GM18858 (cell line): ENCODE data around the gene C19orf81.

Experiments used
- ATAC-seq: cut with Tn5 transposase; IDR thresholded peaks from one replicate; pipeline ENCODE4 v1.9.1; 2021; ENCODE audit not compliant: unreplicated experiment

C19orf81 gene

DNA sequence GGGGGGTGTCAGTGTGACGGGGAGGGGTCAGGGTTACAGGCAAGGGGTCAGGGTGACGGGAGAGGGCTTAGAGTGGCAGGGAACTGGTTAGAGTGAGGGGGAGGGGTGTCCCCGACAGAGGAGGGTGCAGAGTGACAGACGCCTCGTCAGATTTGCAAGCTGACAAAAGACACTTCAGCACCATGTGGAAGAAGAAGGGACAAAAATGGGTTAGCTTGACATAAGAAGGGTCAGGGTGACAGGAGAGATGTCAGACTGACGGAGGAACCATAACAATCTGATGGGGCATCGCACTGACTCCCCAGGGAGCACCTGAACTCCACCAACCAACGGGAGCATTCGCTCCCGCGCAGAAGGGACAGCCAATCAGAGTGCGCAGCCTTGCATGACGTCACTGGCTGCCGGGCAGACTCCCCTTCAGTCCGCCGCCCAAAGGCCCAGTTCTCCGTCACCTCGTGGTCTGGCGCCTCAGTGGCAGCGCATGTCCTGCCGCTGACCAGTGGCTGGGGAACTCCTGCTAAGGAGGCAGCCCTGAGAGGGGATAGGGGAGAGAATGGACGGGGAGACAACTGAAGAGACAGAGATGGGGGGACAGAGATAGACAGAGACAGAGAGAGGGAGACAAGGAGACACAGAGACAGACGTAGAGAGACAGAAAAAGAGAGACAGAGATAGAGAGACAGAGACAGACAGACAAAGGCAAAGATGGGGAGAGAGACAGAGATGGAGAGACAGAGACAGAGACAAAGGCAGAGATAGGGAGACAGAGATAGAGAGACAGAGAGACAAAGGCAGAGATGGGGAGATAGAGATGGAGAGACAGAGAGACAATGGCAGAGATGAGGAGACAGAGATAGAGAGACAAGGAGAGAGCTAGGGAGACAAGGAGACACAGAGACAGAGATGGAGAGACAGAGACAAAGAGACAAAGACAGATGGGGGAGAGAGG is 30.2 kb downstream of the C19orf81 start:
- ATAC-seq: no peak

DNA sequence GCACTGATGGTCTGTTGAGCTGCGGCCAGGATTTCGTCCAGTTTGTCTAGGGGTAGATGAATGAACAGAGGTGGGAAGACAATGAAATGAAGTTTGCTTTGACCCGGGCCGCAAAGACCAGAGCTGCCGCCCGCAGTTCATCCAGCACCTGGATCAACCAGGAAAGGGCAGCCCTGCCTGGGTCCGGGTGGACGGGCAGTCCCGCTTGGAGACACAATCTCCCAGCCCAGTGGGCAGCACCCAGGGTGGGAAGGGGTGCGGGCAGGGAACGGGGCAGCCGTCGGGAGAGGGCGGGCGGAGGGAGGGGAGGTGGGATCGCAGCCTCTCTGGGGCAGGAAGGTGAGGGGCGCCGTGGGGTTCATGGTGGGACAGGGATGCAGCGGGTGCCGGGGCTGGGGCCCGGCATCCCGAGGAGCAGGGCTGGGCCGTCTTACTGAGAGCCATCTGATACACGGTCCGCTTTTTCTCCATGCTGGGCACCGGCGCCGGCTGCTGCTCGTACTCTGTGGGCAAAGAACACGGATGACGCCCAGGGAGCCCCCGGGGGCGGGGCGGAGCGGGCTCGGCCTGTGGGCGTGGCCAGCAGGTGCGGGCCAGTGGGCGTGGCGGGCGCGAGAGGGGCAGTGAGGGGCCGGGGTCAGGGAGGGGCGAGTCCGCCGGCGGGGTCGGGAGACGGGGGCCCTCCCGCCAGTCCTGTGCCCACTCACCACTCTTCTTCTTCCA is 37.2 kb downstream of the C19orf81 start:
- no peak for ATAC-seq

DNA sequence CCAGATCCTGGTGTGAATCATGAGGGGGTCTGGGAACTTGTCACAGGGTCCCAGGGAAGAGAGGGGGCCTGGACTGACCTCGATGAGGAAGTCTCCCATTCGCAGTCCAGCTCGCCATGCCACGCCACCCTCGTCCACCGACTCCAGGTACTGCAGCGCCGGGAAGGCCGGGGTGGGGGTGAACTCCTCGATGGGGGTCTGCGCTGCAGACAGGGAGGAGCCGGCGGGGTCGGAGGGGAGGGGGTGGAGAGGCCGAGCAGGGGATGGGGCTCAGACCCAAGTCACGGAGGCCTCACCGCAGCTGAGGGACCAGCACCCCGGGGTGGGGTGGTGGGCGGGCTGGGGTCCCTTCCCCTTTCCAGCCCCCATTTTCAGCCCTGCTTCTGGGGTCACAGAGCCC is 39.5 kb downstream of the C19orf81 start:
- no peak for ATAC-seq

DNA sequence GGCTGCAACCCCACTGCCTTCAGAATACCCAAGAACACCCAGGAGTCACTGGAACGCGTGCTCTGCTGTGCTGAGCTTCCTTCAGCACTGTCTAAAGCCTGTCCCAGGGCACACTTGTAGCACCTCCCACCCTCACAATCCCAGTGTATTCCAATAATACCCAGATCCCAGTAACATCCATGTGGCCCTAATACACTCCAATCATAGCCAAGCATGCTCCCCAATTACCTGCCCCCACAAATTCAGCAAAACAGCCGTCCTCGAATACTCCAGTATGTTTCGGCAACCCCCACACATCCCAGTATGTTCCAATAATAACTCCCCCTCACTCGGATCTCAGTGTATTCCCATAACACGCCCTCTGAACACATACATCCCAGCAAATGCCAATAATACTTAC is 41.2 kb downstream of the C19orf81 start:
- ATAC-seq: no peak

DNA sequence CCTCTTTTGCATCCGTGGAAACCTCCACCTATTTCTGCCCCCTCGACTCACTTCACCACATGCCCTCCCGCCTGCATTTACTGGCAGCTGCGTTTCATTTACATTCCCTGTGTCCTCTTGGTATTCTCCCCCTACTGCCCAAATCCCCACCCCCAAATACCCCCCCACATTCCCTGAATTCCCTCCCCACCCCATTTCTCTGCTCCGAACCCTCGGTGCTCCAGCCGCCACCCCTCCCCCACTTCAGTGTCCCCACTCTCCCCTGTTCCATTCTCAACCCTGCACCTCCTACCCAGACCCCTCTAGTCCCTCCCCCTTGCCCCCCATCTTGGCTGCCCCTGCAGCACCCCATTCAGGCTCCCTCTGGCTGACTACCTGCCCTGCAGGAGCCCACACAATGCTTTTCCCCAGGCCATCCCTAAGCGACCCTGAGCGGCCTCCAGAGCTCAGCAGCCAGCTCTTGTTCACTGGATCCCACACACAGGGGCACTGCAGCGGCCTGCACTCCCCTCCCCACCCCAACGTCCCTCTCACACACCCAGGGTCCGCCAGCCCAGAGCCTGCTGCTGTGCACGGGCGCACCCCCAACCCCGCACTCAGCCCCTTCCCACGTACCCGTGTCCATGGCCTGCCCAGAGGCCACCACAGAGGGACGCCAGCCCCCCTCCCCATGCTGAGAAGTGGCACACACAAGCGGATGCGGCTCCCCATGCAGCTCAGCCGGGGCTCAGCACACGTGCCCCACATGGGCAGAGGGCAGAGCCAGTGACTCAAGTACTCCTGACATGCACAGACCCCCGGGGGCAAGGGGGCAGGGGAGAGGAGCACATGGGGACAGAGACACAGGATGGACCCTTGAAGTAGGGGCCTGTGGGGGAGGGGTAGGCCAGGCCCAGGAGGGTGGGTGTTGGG is 44.1 kb downstream of the C19orf81 start:
- no peak for ATAC-seq

DNA sequence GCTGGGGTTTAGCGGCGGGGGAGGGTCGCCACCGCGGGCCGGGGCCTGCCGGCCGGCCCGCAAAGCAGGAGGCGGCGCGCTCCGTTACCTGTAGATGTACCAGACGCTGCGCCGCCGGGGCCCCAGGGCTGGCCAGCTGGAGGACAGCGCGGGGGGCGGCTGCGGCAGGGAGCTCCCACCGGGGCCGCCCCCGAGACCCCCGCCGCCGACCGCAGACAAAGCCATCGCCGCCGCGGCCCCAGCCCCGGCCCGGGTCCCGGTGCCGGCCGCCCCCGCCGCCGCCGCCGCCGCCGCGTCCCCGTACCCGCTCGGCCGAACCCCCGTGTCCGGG is 45.5 kb downstream of the C19orf81 start:
- ATAC-seq: no peak

DNA sequence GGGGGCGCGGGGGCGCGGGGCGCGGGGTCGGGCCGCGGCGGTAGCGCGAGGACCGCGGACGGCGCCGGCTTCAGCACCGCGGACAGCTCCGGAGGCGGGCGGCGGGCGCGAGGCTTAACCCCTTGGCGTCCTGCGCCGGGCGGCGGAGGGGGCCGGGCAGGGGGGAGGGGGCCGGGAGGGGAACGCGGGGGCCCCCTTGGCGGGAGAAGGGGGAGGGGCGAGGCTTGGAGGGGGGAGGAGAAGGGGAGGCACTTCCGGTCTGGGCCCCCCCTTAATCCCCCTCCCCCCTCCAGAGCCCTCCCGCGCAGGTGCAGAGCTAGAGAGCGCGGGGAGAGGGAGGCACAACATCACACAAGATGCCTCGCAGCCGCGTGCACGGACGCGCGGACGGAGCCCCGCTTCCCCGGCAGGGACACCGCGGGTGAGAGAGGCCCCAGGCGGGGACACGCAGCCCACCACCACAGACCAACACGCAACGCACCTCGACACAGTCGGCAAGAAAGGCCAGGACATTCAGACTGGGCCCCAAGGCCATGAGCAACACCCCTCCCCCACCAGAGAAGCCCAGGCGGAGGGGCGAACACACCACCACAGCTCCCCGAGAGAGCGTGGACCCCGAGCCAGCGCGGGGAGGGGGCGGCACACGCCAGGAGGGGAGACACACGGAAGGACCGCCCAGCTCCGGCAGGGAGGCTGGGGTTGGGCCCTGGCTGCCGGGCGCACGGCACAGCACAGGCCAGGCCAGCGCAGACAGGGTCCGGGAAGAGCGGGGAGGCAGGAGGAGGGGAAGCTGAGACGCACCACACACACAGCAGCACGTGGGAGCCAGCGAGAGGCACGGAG is 46.2 kb downstream of the C19orf81 start:
- ATAC-seq: no peak

DNA sequence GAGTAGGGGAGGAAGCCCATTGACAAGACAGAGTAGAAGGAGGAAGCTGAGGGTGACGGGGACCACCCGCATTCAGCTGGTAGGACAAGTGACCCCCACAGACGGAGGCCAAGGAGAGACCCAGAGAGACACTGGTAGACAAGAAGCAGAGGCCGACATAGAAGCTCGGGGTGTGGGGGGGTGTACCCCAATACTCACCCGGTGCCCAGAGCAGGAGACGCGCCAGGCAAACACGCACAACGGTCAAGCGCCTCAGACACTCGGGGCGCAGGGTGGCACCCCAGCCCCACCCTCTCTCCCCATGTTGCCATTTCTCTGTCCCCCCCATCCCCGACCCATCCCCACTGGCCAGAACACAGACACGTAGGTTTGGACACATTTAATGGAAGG is 46.8 kb downstream of the C19orf81 start:
- no peak for ATAC-seq

DNA sequence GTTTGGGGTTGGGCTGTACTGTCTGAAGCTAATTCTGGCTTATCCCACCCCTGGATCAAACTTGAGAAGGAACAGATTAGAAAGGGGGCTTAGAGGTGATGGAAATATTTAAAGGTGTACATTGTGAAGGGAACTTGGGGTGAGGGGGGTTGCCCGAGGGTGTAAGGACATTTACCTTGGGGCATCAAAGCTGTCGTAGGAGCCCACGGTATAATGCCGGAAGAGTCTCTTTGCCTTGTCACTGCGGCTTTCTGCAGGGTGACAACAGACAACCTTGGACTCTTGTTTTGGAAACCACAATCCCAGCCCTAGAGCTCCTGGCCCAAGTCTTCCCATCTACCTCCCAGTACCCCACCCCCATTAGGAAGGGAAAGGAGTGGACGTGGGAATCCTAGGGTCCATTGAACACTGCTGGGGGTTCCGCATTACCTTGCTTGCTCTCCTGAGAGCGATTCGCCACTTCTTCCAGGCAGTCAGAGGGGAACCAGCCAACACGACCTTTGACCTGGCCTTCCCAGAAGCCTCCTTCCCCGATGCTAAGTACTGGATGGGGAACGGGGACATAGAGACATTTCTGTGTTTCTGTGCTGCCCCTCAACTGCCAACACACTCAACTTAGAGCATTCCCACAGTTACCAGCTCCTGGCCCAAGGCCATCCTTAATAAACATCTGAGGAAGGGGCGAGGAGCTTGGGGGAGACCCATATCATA is 48.3 kb downstream of the C19orf81 start:
- no peak for ATAC-seq

DNA sequence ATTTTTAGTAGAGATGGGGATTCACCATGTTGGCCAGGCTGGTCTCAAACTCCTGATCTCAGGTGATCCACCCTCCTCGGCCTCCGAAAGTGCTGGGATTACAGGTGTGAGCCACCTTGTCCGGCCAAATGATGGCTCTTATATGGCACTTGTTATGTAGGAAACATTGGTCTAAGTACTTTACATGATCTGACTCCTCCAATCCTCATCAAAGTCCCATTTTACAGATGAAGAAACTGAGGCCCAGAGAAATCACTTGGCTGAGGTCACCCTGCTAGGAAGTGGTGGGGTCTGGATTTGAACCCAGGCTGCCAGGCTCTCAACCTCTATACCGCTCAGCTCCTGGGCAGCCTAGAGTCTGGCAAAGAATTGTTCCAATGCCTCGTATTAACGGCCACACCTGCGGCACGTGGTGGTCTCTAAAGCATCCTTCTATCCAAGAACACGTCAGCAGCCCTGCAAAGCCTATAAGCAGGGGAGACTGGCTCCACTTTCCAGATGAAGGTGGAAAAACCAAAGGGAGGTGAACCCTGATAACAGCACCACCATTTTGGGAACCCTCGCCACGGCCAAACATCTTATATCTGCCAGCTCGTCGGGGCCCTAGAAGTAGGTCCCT is 52.2 kb downstream of the C19orf81 start:
- ATAC-seq: no peak

DNA sequence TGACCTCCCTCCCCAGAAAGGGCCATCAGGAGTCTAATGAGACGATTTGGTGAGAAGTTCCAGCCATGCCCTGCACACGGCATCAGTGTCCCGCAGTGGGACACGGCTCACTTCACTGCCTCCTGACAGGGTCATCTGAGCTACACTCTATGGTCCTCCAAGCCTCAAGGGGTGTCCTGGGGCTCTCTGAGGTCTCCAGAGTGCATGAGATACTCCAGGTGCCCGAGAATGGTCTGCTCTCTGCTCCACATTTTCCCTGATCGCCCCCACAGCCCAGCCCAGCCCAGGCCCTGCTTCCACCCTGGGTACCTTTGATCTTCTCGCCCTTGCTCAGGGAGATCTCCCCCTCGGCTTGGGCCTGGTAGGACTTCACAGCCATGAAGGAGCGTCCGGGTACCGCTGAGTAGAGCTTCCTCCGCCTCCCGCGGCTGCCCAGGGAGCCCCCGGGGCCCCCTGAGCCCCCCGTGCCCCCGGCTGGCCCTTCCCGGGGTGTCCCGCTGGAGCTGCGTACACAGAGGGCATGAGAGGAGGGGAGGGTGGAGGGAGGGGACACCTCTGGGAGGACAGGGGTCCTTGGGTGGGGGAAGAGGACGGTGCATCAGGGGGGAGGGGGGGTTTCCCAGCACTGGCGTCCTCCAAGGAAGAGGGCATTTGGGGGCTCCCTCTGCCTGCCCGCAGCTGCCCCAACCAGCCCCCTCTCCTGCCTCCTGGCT is 53.1 kb downstream of the C19orf81 start:
- ATAC-seq: no peak

DNA sequence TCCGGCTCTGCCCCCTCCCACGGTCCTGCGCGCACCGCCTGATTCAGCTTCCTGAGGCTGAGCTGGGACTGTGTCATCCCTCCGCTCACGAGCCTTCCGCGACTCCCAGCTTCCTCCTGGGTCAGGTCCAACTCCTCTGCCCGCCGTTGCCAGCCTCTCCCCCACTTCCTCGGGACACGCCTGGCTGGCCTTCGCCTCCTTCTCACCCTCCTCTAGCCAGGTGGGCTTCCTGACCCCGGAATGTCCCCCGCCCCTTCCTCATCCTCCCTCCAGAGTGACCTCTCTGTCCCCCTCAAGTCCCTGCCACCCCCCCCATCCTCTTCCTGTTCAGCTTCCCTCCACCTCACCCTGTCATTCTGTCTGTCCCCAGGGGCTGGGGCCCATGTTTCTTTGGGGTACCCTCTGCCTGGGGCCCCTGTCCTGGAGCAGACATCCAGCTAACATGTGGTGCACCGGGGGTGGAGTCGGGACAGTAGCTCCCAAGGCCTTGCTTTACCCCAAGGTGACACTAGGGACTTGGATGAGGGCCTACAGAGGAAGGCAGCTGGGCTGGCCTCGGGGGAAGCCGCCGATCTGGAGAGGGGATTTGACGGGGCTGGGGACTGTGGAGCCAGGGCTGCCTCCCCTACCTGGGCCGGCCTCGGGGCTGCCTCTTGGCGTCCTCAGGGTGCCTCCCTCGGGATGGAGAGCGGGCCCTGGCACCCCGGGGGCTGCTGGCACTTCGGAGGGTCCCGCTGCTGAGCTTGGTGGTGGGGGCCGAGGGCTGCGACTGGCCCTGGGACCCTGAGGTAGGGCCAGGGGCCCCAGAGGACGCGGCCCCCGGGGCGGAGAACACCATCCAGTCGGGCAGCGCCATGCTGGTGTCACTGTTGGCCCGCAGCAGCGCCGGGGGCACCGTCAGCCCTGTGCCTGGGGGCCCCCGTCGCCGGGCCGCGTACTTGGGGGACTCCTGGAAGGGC is 53.9 kb downstream of the C19orf81 start:
- no peak for ATAC-seq

DNA sequence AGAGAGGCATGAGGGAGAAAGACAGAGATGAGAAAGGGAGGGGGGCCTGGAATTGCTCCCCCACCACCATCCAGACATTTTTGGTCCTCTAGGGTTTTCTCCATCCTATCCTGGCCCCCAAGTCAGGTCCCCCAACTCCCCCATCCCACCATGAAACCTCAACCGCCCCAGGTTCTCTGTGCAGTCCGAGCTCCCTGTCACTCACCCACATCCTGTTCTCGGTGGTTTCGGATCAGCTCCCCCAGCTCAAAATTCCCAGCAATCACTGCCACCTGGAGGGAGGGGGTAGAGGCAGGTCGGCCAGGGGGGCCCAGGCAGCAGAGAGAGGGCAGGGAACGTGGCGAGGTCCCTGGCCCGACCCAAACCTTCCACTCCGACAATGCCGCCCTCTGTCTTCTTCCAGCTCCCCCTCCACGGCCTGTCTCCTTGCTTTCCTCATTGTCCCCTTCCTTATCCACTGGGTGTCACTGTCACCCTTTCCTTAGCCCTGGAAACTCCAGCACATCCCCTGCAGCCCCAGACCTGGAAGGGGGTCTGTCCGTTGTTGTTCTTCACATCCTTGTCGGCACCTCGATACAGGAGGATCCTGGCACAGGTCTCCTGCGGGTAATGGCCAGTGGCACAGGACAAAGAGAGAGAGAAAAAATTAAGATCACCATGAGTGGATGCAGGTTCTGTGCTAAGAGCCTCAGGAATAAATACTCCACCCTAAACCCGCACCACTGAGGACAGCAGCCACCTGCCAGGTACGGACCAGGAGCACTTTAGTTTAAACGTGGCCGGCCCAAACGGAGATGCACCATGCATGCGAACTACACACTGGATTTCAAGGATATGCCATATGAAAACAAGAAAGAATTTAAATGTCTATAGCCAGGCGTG is 54.9 kb downstream of the C19orf81 start:
- no peak for ATAC-seq

DNA sequence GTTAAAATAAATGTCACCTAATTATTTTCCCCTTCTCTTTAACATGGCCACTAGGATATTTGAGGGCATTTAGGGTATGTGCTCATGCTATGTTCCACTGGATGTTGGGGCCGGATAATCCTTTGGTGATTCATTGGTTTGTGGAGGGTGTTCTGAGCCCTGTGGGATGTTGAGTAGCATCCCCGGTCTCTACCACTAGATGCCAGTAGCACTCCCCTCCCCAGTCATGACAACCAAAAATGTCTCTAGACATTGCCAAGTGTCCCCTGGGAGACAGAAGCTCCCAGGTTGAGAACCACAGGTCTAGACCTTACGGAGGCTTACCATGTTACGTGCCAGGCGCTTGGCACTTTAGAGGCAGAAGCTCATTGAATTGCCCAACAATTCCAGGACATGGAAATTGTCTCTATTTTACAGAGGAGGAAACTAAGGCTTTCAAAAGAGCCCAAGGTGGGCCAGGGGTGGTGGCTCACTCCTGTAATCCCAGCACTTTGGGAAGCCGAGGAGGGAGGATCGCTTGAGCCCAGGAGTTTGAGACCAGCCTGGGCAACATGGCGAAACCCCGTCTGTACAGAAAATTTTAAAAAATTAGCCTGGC is 56.3 kb downstream of the C19orf81 start:
- ATAC-seq: no peak

DNA sequence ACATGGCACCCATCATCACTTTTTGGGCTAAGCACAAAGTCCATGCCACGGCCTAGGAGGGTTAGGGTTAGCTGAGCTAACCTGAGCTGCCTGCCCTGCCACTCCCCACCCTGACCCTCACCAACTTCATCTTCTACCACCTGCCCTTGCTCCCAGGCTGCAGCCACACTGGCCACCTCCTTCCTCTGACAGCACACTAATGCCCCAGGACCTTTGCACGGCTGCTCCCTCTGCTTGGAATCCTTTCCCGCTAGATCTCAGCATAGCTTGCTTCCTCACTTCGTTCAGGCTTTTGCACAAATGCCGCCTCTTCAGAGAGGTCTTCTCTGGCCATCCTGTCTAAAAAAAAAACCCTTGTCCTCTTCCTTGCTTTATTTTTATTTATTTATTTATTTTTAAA is 57.1 kb downstream of the C19orf81 start:
- ATAC-seq: no peak

DNA sequence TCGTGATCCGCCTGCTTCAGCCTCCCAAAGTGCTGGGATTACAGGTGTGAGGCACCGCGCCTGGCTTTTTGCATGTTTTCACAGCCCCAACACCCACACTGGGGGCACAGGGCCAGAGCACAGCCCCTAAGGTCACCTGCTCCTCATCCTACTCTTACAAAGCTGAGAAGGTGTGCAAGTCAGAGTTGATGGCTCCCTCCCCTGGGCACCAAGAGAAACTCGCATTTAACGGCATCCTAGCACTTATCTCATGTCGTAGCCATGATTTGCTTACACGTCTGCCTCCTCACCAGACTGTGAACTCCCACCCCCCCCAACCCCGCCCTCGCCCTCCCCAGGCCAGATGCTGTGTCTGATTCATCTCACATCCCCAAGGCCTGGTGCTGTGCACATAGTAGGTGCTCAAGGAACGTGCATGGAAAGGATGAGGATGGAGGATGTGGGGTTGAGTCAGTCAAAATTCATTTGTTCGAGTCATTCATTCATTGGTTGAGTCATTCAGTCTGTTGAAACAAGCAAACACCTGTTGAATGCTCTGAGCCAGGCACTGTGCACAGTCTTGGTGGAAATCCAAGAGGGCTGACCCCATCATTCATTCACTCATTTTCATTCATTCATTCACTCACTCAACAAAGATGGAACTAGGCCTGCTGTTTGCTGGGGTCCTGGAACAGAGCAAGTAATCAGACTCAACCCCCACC is 59.1 kb downstream of the C19orf81 start:
- no peak for ATAC-seq
